ENCODE data around the gene HBM.
"Not testable (repeated sequence)": the region's sequence is repeated elsewhere in the genome, so short reads cannot be mapped to it uniquely, and the experiment has no call there.

GRCh38 chr16:173211-173854, 7.6 kb downstream of the HBM start:
- TF ChIP-seq CTCF, EP300 (IDR thresholded peaks at IDR 0.05): not testable (repeated sequence)
